ENCODE results near the gene MEGF6. TPM values are rescaled to one million over a fixed set of nuclear protein-coding genes. Genes with fewer than 3 reads are reported as not detected.

MEGF6 gene
- total and polyA plus RNA-seq, 2 donors (not counting 1 experiment from before 2014, with no cell fraction given): 43.2 to 77.3 TPM

- no peak for TF ChIP-seq CTCF (IDR thresholded peaks at IDR 0.05)
- TF ChIP-seq EZH2 (IDR thresholded peaks at IDR 0.05; ENCODE audit: borderline replicate concordance, insufficient read depth, low read depth, low read length, poor library complexity, severe bottlenecking): no peak
- no peak overlapping the region for H3K9ac ChIP-seq (ENCODE audit: low read length)
- H3K9me3 ChIP-seq (ENCODE audit: control extremely low read depth in 1 of 3, control insufficient read depth in 2 of 3, insufficient read depth in 1 of 3, low read length in 2 of 3): no peaks in the 10 kb centered on the region
- Mint-ChIP-seq H3K4me1 (peaks cover 9% of the 10 kb centered on the region), H3K27ac (no peak overlapping the region), H3K27me3 (no peaks in the 10 kb centered on the region), H3K9me3 (ENCODE audit: insufficient read depth) (no peaks in the 10 kb centered on the region), H3K4me3 (no peak overlapping the region)
- WGBS (ENCODE audit: insufficient coverage): 91% methylated on average over 9 of the region's 9 CpGs
- DNase-seq (no peak), ATAC-seq (ENCODE audit: low read depth) (no peak)
- no peak overlapping the region for H3K4me3 ChIP-seq (ENCODE audit: control extremely low read depth in 1 of 5, extremely low read depth in 1 of 5, insufficient read depth in 1 of 5, low read depth in 2 of 5, low read length in 4 of 5)
- no peak overlapping the region for H3K27ac ChIP-seq (ENCODE audit: low read length in 2 of 2)
- no peaks in the 10 kb centered on the region for H4K20me1 ChIP-seq (ENCODE audit: control insufficient read depth, insufficient read depth, low read length, poor library complexity, severe bottlenecking)
- peaks cover 0 to 70% of the 10 kb centered on the region in 2 experiments for H3K36me3 ChIP-seq (replicated peaks in 1 of 2; ENCODE audit: control extremely low read depth in 1 of 2, control insufficient read depth in 1 of 2, extremely low read depth in 1 of 2, insufficient read depth in 2 of 2, low read length in 1 of 2)
- ChIA-PET CTCF (interaction anchor here (1.7 to 3.8 kb wide), 3 partner anchors 11 to 178 kb away, joined by 4 to 37 read pairs (median 6); no protein-coding TSS in a partner anchor), POLR2A (no interaction called here)
- no peaks in the 10 kb centered on the region for H3K79me2 ChIP-seq (ENCODE audit: control insufficient read depth, insufficient read depth, low read length)
- intact Hi-C loops (cut with micrococcal nuclease): no loop called here
- H3K27me3 ChIP-seq (replicated peaks in 1 of 4; ENCODE audit: control extremely low read depth in 1 of 4, control insufficient read depth in 3 of 4, insufficient read depth in 4 of 4, low read length in 3 of 4): no peaks in the 10 kb centered on the region
- peaks cover under 1 to 4% of the 10 kb centered on the region in 2 donors for H3K4me1 ChIP-seq (ENCODE audit: control insufficient read depth in 2 of 2, insufficient read depth in 2 of 2, low read length in 2 of 2)
- no peak overlapping the region for H3K4me2 ChIP-seq (replicated peaks; ENCODE audit: low read depth, low read length, poor library complexity, severe bottlenecking)
- H2AFZ ChIP-seq (ENCODE audit: insufficient read depth, low read depth, low read length, poor library complexity, severe bottlenecking): no peak overlapping the region
Observed at GRCh38 chr1:3630914-3631313, 19.6 kb upstream of the MEGF6 start.

GRCh38 chr1:3630161-3630611, 18.9 kb upstream of the MEGF6 start:
- no peak overlapping the region for H2AFZ ChIP-seq (ENCODE audit: insufficient read depth, low read depth, low read length, poor library complexity, severe bottlenecking)
- ATAC-seq (ENCODE audit: low read depth) (no peak), DNase-seq (no peak)
- peaks cover 5% of the 10 kb centered on the region for H4K20me1 ChIP-seq (ENCODE audit: control insufficient read depth, insufficient read depth, low read length, poor library complexity, severe bottlenecking)
- no peak overlapping the region for H3K4me3 ChIP-seq (ENCODE audit: control extremely low read depth in 1 of 5, extremely low read depth in 1 of 5, insufficient read depth in 1 of 5, low read depth in 2 of 5, low read length in 4 of 5)
- H3K36me3 ChIP-seq (replicated peaks in 1 of 2; ENCODE audit: control extremely low read depth in 1 of 2, control insufficient read depth in 1 of 2, extremely low read depth in 1 of 2, insufficient read depth in 2 of 2, low read length in 1 of 2): peaks cover 0 to 67% of the 10 kb centered on the region in 2 experiments
- H3K9me3 ChIP-seq (ENCODE audit: control extremely low read depth in 1 of 3, control insufficient read depth in 2 of 3, insufficient read depth in 1 of 3, low read length in 2 of 3): no peaks in the 10 kb centered on the region
- H3K4me1 Mint-ChIP-seq: peaks cover 14% of the 10 kb centered on the region
- no peak overlapping the region for H3K9ac ChIP-seq (ENCODE audit: low read length)
- no peak for TF ChIP-seq CTCF (IDR thresholded peaks at IDR 0.05)
- no peak for TF ChIP-seq EZH2 (IDR thresholded peaks at IDR 0.05; ENCODE audit: borderline replicate concordance, insufficient read depth, low read depth, low read length, poor library complexity, severe bottlenecking)
- no peaks in the 10 kb centered on the region for H3K27me3 Mint-ChIP-seq
- intact Hi-C loops (cut with micrococcal nuclease): no loop called here
- H3K4me3 Mint-ChIP-seq: no peak overlapping the region
- no peaks in the 10 kb centered on the region for H3K9me3 Mint-ChIP-seq (ENCODE audit: insufficient read depth)
- no peaks in the 10 kb centered on the region for H3K79me2 ChIP-seq (ENCODE audit: control insufficient read depth, insufficient read depth, low read length)
- H3K4me1 ChIP-seq (ENCODE audit: control insufficient read depth in 2 of 2, insufficient read depth in 2 of 2, low read length in 2 of 2): peaks cover 6 to 11% of the 10 kb centered on the region in 2 donors
- H3K27ac ChIP-seq (ENCODE audit: low read length in 2 of 2): no peak overlapping the region
- no peak overlapping the region for H3K4me2 ChIP-seq (replicated peaks; ENCODE audit: low read depth, low read length, poor library complexity, severe bottlenecking)
- no peaks in the 10 kb centered on the region for H3K27me3 ChIP-seq (replicated peaks in 1 of 4; ENCODE audit: control extremely low read depth in 1 of 4, control insufficient read depth in 3 of 4, insufficient read depth in 4 of 4, low read length in 3 of 4)
- no peak overlapping the region for H3K27ac Mint-ChIP-seq
- ChIA-PET POLR2A (no interaction called here), CTCF (interaction anchor here (1.1 to 3.8 kb wide), 4 partner anchors 10 to 177 kb away, joined by 4 to 37 read pairs (median 5); no protein-coding TSS in a partner anchor)
- WGBS (ENCODE audit: insufficient coverage): 57% methylated on average over 9 of the region's 11 CpGs
